Measurements from ENCODE around the gene ABCC2. TPM values are rescaled to one million over a fixed set of nuclear protein-coding genes. Genes with fewer than 3 reads are reported as not detected.

ABCC2 gene
- total and polyA plus RNA-seq, 2 donors (not counting 1 experiment from before 2014, with no cell fraction given): 4.2 to 7.0 TPM

GRCh38 chr10:99761365-99761764 is 21.1 kb upstream of the ABCC2 start:
- H2AFZ ChIP-seq (ENCODE audit: insufficient read depth, low read depth, low read length, poor library complexity, severe bottlenecking): no peak overlapping the region
- no peak overlapping the region for H3K27ac ChIP-seq (ENCODE audit: low read length in 2 of 2)
- DNase-seq (no peak), ATAC-seq (ENCODE audit: low read depth) (no peak)
- H3K79me2 ChIP-seq (ENCODE audit: control insufficient read depth, insufficient read depth, low read length): no peaks in the 10 kb centered on the region
- H3K27ac Mint-ChIP-seq: no peak overlapping the region
- no peaks in the 10 kb centered on the region for H3K27me3 ChIP-seq (replicated peaks in 1 of 4; ENCODE audit: control extremely low read depth in 1 of 4, control insufficient read depth in 3 of 4, insufficient read depth in 4 of 4, low read length in 3 of 4)
- H3K9me3 ChIP-seq (ENCODE audit: control extremely low read depth in 1 of 3, control insufficient read depth in 2 of 3, insufficient read depth in 1 of 3, low read length in 2 of 3): no peaks in the 10 kb centered on the region
- no peaks in the 10 kb centered on the region for H3K9me3 Mint-ChIP-seq (ENCODE audit: insufficient read depth)
- CTCF ChIA-PET: no interaction called here
- POLR2A ChIA-PET: no interaction called here
- H3K4me1 Mint-ChIP-seq: peaks cover 5% of the 10 kb centered on the region
- no peak for TF ChIP-seq EZH2 (IDR thresholded peaks at IDR 0.05; ENCODE audit: borderline replicate concordance, insufficient read depth, low read depth, low read length, poor library complexity, severe bottlenecking)
- no peak for TF ChIP-seq CTCF (IDR thresholded peaks at IDR 0.05)
- H3K9ac ChIP-seq (ENCODE audit: low read length): no peak overlapping the region
- H3K27me3 Mint-ChIP-seq: no peaks in the 10 kb centered on the region
- H3K4me1 ChIP-seq (ENCODE audit: control insufficient read depth in 2 of 2, insufficient read depth in 2 of 2, low read length in 2 of 2): peaks cover 0 to 1% of the 10 kb centered on the region in 2 donors
- intact Hi-C loops (cut with micrococcal nuclease): no loop called here
- H3K4me2 ChIP-seq (replicated peaks; ENCODE audit: low read depth, low read length, poor library complexity, severe bottlenecking): no peak overlapping the region
- no peaks in the 10 kb centered on the region for H4K20me1 ChIP-seq (ENCODE audit: control insufficient read depth, insufficient read depth, low read length, poor library complexity, severe bottlenecking)
- H3K36me3 ChIP-seq (replicated peaks in 1 of 2; ENCODE audit: control extremely low read depth in 1 of 2, control insufficient read depth in 1 of 2, extremely low read depth in 1 of 2, insufficient read depth in 2 of 2, low read length in 1 of 2): peaks cover 23 to 32% of the 10 kb centered on the region in 2 experiments
- H3K4me3 Mint-ChIP-seq: no peak overlapping the region
- H3K4me3 ChIP-seq (ENCODE audit: control extremely low read depth in 1 of 5, extremely low read depth in 1 of 5, insufficient read depth in 1 of 5, low read depth in 2 of 5, low read length in 4 of 5): no peak overlapping the region

GRCh38 chr10:99765672-99766301 is 16.7 kb upstream of the ABCC2 start:
- DNase-seq (no peak), ATAC-seq (ENCODE audit: low read depth) (no peak)
- TF ChIP-seq CTCF (IDR thresholded peaks at IDR 0.05) (no peak), EZH2 (IDR thresholded peaks at IDR 0.05; ENCODE audit: borderline replicate concordance, insufficient read depth, low read depth, low read length, poor library complexity, severe bottlenecking) (no peak)
- CTCF ChIA-PET: interaction anchor here (1.2 kb wide), 1 partner anchor 52 kb away, joined by 3 read pairs; no protein-coding TSS in a partner anchor
- Histone ChIP-seq H4K20me1 (ENCODE audit: control insufficient read depth, insufficient read depth, low read length, poor library complexity, severe bottlenecking) (no peaks in the 10 kb centered on the region), H3K9ac (ENCODE audit: low read length) (no peak overlapping the region), H2AFZ (ENCODE audit: insufficient read depth, low read depth, low read length, poor library complexity, severe bottlenecking) (no peak overlapping the region), H3K79me2 (ENCODE audit: control insufficient read depth, insufficient read depth, low read length) (no peaks in the 10 kb centered on the region), H3K27me3 (replicated peaks in 1 of 4; ENCODE audit: control extremely low read depth in 1 of 4, control insufficient read depth in 3 of 4, insufficient read depth in 4 of 4, low read length in 3 of 4) (no peaks in the 10 kb centered on the region), H3K36me3 (replicated peaks in 1 of 2; ENCODE audit: control extremely low read depth in 1 of 2, control insufficient read depth in 1 of 2, extremely low read depth in 1 of 2, insufficient read depth in 2 of 2, low read length in 1 of 2) (peaks cover 2 to 5% of the 10 kb centered on the region in 2 experiments), H3K4me1 (ENCODE audit: control insufficient read depth in 2 of 2, insufficient read depth in 2 of 2, low read length in 2 of 2) (no peaks in the 10 kb centered on the region), H3K9me3 (ENCODE audit: control extremely low read depth in 1 of 3, control insufficient read depth in 2 of 3, insufficient read depth in 1 of 3, low read length in 2 of 3) (no peaks in the 10 kb centered on the region), H3K4me2 (replicated peaks; ENCODE audit: low read depth, low read length, poor library complexity, severe bottlenecking) (no peak overlapping the region), H3K27ac (ENCODE audit: low read length in 2 of 2) (no peak overlapping the region), H3K4me3 (ENCODE audit: control extremely low read depth in 1 of 5, extremely low read depth in 1 of 5, insufficient read depth in 1 of 5, low read depth in 2 of 5, low read length in 4 of 5) (no peak overlapping the region)
- intact Hi-C loops (cut with micrococcal nuclease): no loop called here
- POLR2A ChIA-PET: no interaction called here
- 83% methylated on average over 2 of the region's 4 CpGs for WGBS (ENCODE audit: insufficient coverage)
- Mint-ChIP-seq H3K27ac (no peak overlapping the region), H3K27me3 (no peaks in the 10 kb centered on the region), H3K4me1 (peaks cover 2% of the 10 kb centered on the region), H3K4me3 (no peak overlapping the region), H3K9me3 (ENCODE audit: insufficient read depth) (no peaks in the 10 kb centered on the region)
